Esophagus (tissue), 2 donors: ENCODE data around the gene DBN1. TPM values are rescaled to one million over a fixed set of nuclear protein-coding genes. Genes with fewer than 3 reads are reported as not detected.
A peak's percentile ranks its signal among the peaks of the same experiment; 100 is the strongest.

Experiments used
- H3K27ac ChIP-seq, 2 donors: one replicate each; pipeline ENCODE4 v1.5.1; 2013; ENCODE audit warnings: low read depth in 2 of 2, mild to moderate bottlenecking in 2 of 2, inconsistent platforms in 1 of 2, low read length in 1 of 2, moderate library complexity in 1 of 2
- H3K27me3 ChIP-seq, 2 donors: one replicate each; pipeline ENCODE4 v1.6.1; 2013; ENCODE audit warnings: low read length in 2 of 2, control low read depth in 1 of 2, mild to moderate bottlenecking in 1 of 2; ENCODE audit not compliant: insufficient read depth in 2 of 2, control insufficient read depth in 1 of 2
- H3K36me3 ChIP-seq, 2 donors: one replicate each; pipeline ENCODE4 v1.6.1; 2013; ENCODE audit warnings: low read length in 1 of 2; ENCODE audit not compliant: control insufficient read depth in 2 of 2, insufficient read depth in 2 of 2
- H3K4me1 ChIP-seq, 2 donors: one replicate each; pipeline ENCODE4 v1.6.1; 2013; ENCODE audit warnings: low read length in 1 of 2; ENCODE audit not compliant: control insufficient read depth in 2 of 2, insufficient read depth in 2 of 2
- H3K4me3 ChIP-seq, 2 donors: one replicate each; pipeline ENCODE4 v1.5.1; 2013; ENCODE audit warnings: low read length in 2 of 2, mild to moderate bottlenecking in 2 of 2, low read depth in 1 of 2, moderate library complexity in 1 of 2
- H3K9me3 ChIP-seq, 2 donors: one replicate each; pipeline ENCODE4 v1.6.1; 2013; ENCODE audit warnings: mild to moderate bottlenecking in 2 of 2, low read depth in 1 of 2, low read length in 1 of 2, moderate library complexity in 1 of 2; ENCODE audit not compliant: control insufficient read depth in 2 of 2, insufficient read depth in 1 of 2
- WGBS, 2 donors: extraction: QIAGEN DNeasy Blood & Tissue Kit; methylation state at CpG; one replicate each; pipeline ENCODE4 v1.1.7; 2013; 5-methylcytosine and 5-hydroxymethylcytosine counted together
- polyA plus RNA-seq, 2 donors: library from polyadenylated mRNA; stranded (reverse); fragments of 200-250 nt; gene quantifications; one replicate each; pipeline ENCODE4 v1.2.3, GENCODE V29; 2013
- donor health status: healthy with polysubstance abuse.
- donor health status: Bipolar disorder and iron deficiency.

The DBN1 gene
- polyA plus RNA-seq, 2 donors = 18.2 to 24.7 TPM

GRCh38 chr5:177507165-177507564, 33.7 kb upstream of the DBN1 start:
- no peaks in the 10 kb centered on the region for H3K27me3 ChIP-seq
- no peaks in the 10 kb centered on the region for H3K9me3 ChIP-seq
- H3K36me3 ChIP-seq = peaks cover 14 to 21% of the 10 kb centered on the region in 2 donors
- WGBS, 2 donors = 77 to 84% methylated on average over 9 of the region's 9 CpGs
- no peak overlapping the region for H3K27ac ChIP-seq
- H3K4me1 ChIP-seq = no peaks in the 10 kb centered on the region
- no peak overlapping the region for H3K4me3 ChIP-seq

GRCh38 chr5:177505075-177505474, 31.6 kb upstream of the DBN1 start:
- H3K9me3 ChIP-seq = no peaks in the 10 kb centered on the region
- peaks cover 0 to 6% of the 10 kb centered on the region in 2 donors for H3K36me3 ChIP-seq
- peaks cover 0 to 2% of the 10 kb centered on the region in 2 donors for H3K4me1 ChIP-seq
- no peak overlapping the region for H3K4me3 ChIP-seq
- H3K27ac ChIP-seq = no peak overlapping the region
- WGBS, 2 donors = 94 to 98% methylated on average over 4 of the region's 4 CpGs
- H3K27me3 ChIP-seq = no peaks in the 10 kb centered on the region

GRCh38 chr5:177504086-177505056, 30.9 kb upstream of the DBN1 start:
- 89 to 93% methylated on average over 40 to 47 of the region's 47 CpGs for WGBS, 2 donors
- Histone ChIP-seq H3K9me3 (no peaks in the 10 kb centered on the region), H3K4me1 (peaks cover 0 to 2% of the 10 kb centered on the region in 2 donors), H3K27me3 (no peaks in the 10 kb centered on the region), H3K4me3 (no peak overlapping the region), H3K36me3 (peaks cover 0 to 6% of the 10 kb centered on the region in 2 donors), H3K27ac (no peak overlapping the region)

- H3K4me3 ChIP-seq = no peak overlapping the region
- peaks cover 0 to 2% of the 10 kb centered on the region in 2 donors for H3K4me1 ChIP-seq
- H3K27me3 ChIP-seq = no peaks in the 10 kb centered on the region
- H3K9me3 ChIP-seq = no peaks in the 10 kb centered on the region
- peaks cover 0 to 6% of the 10 kb centered on the region in 2 donors for H3K36me3 ChIP-seq
- no peak overlapping the region for H3K27ac ChIP-seq
- 82 to 86% methylated on average over 24 of the region's 24 CpGs for WGBS, 2 donors
Measured at GRCh38 chr5:177503351-177504085, 30.1 kb upstream of the DBN1 start.

- no peak overlapping the region for H3K4me3 ChIP-seq
Measured at GRCh38 chr5:177502886-177503285, 29.5 kb upstream of the DBN1 start.

GRCh38 chr5:177501874-177502678, 28.6 kb upstream of the DBN1 start:
- H3K4me1 ChIP-seq = peaks cover 0 to 6% of the 10 kb centered on the region in 2 donors
- no peak overlapping the region for H3K27ac ChIP-seq
- no peak overlapping the region for H3K4me3 ChIP-seq
- no peaks in the 10 kb centered on the region for H3K27me3 ChIP-seq
- WGBS, 2 donors = 59 to 61% methylated on average over 9 of the region's 9 CpGs
- peaks cover 0 to 6% of the 10 kb centered on the region in 2 donors for H3K36me3 ChIP-seq
- no peaks in the 10 kb centered on the region for H3K9me3 ChIP-seq

More at GRCh38 chr5:177502886-177503285, 29.5 kb upstream of the DBN1 start:
- no peaks in the 10 kb centered on the region for H3K9me3 ChIP-seq
- peaks cover 0 to 6% of the 10 kb centered on the region in 2 donors for H3K4me1 ChIP-seq
- H3K36me3 ChIP-seq = peaks cover 0 to 6% of the 10 kb centered on the region in 2 donors
- no peaks in the 10 kb centered on the region for H3K27me3 ChIP-seq
- H3K27ac ChIP-seq = no peak overlapping the region
- WGBS, 2 donors = 58 to 73% methylated on average over 16 of the region's 16 CpGs

- Histone ChIP-seq H3K4me1 (peaks cover 0 to 14% of the 10 kb centered on the region in 2 donors), H3K27me3 (no peaks in the 10 kb centered on the region), H3K36me3 (peaks cover 0 to 6% of the 10 kb centered on the region in 2 donors), H3K27ac (peak overlapping the region in 1 of 2 donors; percentile 6), H3K9me3 (no peaks in the 10 kb centered on the region), H3K4me3 (no peak overlapping the region)
- WGBS, 2 donors = 16 to 17% methylated on average over 10 of the region's 10 CpGs
Measured at GRCh38 chr5:177500685-177501522, 27.5 kb upstream of the DBN1 start.

GRCh38 chr5:177499842-177500241, 26.4 kb upstream of the DBN1 start:
- Histone ChIP-seq H3K27ac (no peak overlapping the region), H3K4me1 (peaks cover 3 to 15% of the 10 kb centered on the region in 2 donors), H3K9me3 (no peaks in the 10 kb centered on the region), H3K4me3 (no peak overlapping the region), H3K27me3 (no peaks in the 10 kb centered on the region), H3K36me3 (peaks cover 0 to 6% of the 10 kb centered on the region in 2 donors)
- 77 to 79% methylated on average over 6 of the region's 6 CpGs for WGBS, 2 donors
